Liver (tissue), 3 donors: Measurements from ENCODE around the gene TMEM107.

ENCODE experiments used
- CTCF ChIP-seq: fragments of 150-350 bp; IDR thresholded peaks from 2 replicates; pipeline ENCODE4 v1.5.1; 2017; ENCODE audit warnings: improper control_type of control experiment, low read depth, low read length; ENCODE audit not compliant: missing input control
- EGR1 ChIP-seq, 2 donors: IDR thresholded peaks; 2 replicates each; pipeline ENCODE4 v1.6.1; 2016 to 2018; ENCODE audit warnings: antibody characterized with exemption in 2 of 2, low read depth in 2 of 2
- GABPA ChIP-seq, 2 donors: IDR thresholded peaks in 1 of 2; conservative IDR thresholded peaks in 1 of 2; 2 replicates each; pipeline ENCODE4 v1.6.1; 2016; ENCODE audit warnings: antibody characterized with exemption in 2 of 2, mild to moderate bottlenecking in 1 of 2, moderate library complexity in 1 of 2
- JUND ChIP-seq, 2 donors: IDR thresholded peaks; 2 replicates each; pipeline ENCODE4 v1.6.1; 2016; ENCODE audit warnings: antibody characterized with exemption in 2 of 2
- MAX ChIP-seq: IDR thresholded peaks from 2 replicates; pipeline ENCODE4 v1.6.1; 2016; ENCODE audit warnings: antibody characterized with exemption
- NR2F2 ChIP-seq: IDR thresholded peaks from 2 replicates; pipeline ENCODE4 v1.6.1; 2016; ENCODE audit warnings: antibody characterized with exemption
- RAD21 ChIP-seq, 2 donors: IDR thresholded peaks; 2 replicates each; pipeline ENCODE4 v1.6.1; 2016; ENCODE audit warnings: antibody characterized with exemption in 2 of 2, mild to moderate bottlenecking in 2 of 2
- RXRA ChIP-seq, 2 donors: IDR thresholded peaks; 2 replicates each; pipeline ENCODE4 v1.6.1; 2017 to 2018; ENCODE audit warnings: antibody characterized with exemption in 2 of 2, mild to moderate bottlenecking in 1 of 2
- SP1 ChIP-seq: IDR thresholded peaks from 2 replicates; pipeline ENCODE4 v1.6.1; 2018; ENCODE audit warnings: antibody characterized with exemption, mild to moderate bottlenecking
- TAF1 ChIP-seq: conservative IDR thresholded peaks from 2 replicates; pipeline ENCODE4 v1.6.1; 2016; ENCODE audit warnings: antibody characterized with exemption, mild to moderate bottlenecking
- YY1 ChIP-seq: IDR thresholded peaks from 2 replicates; pipeline ENCODE4 v1.6.1; 2016; ENCODE audit warnings: antibody characterized with exemption, mild to moderate bottlenecking
- ZBTB33 ChIP-seq: IDR thresholded peaks from 2 replicates; pipeline ENCODE4 v1.6.1; 2016; ENCODE audit warnings: antibody characterized with exemption
- TF ChIP-seq, protein P1 (sequence below): IDR thresholded peaks from 2 replicates; pipeline ENCODE4 v1.6.1; 2016; ENCODE audit warnings: antibody characterized with exemption, mild to moderate bottlenecking
- TF ChIP-seq, protein P2 (sequence below): IDR thresholded peaks from 2 replicates; pipeline ENCODE4 v1.6.1; 2016; ENCODE audit warnings: antibody characterized with exemption
- donor health status: healthy.
- donor health status: healthy.

DNA sequence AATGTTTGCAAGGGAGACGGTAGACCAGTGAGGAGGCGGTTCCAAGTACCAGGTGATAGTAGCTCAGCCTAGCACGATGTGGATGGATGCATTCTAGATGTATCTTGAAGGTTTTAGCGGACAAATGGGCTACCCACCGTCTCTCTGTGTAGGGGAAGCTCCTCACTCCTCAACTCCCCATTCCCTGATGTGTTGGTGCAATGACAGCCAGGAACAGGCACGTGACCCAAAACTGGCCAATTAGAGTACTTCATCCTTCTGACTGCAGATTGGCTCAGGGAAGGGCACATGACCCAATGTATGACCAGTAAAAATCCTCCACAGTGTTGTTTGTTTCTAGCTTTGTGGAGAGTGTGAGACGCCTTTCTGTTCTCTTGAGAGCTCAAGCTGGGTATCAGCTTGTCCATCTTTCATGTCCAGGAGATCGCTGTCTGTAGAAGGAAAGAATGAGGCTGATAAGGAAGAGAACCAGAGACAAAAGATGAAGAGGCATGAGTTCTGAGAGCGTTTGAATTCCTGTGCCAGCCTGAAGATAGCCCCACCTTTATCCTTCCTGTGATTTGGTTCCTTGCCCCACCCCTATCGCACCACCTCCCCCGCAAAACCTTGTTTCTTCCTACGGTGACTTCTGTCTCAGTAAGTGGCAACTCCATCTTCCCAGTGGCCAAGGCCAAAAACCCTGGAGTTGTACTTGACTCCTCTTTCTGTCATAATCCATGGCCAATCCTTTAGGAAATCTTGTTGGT lies 16.1 kb upstream of the TMEM107 start:
- TF ChIP-seq GABPA (IDR thresholded peaks at IDR 0.05 in 1 of 2, conservative IDR thresholded peaks at IDR 0.05 in 1 of 2) (no peak), YY1 (peak; percentile 43), CTCF (no peak), RAD21 (IDR thresholded peaks at IDR 0.05) (no peak), SP1 (peak; percentile 50), NR2F2 (no peak), JUND (IDR thresholded peaks at IDR 0.05) (no peak), MAX (peak; percentile 19), EGR1 (IDR thresholded peaks at IDR 0.05; ENCODE audit: low read depth in 2 of 2) (no peak), ZBTB33 (no peak), TAF1 (peak; percentile 65), RXRA (IDR thresholded peaks at IDR 0.05) (no peak)
- TF ChIP-seq, protein P1, sequence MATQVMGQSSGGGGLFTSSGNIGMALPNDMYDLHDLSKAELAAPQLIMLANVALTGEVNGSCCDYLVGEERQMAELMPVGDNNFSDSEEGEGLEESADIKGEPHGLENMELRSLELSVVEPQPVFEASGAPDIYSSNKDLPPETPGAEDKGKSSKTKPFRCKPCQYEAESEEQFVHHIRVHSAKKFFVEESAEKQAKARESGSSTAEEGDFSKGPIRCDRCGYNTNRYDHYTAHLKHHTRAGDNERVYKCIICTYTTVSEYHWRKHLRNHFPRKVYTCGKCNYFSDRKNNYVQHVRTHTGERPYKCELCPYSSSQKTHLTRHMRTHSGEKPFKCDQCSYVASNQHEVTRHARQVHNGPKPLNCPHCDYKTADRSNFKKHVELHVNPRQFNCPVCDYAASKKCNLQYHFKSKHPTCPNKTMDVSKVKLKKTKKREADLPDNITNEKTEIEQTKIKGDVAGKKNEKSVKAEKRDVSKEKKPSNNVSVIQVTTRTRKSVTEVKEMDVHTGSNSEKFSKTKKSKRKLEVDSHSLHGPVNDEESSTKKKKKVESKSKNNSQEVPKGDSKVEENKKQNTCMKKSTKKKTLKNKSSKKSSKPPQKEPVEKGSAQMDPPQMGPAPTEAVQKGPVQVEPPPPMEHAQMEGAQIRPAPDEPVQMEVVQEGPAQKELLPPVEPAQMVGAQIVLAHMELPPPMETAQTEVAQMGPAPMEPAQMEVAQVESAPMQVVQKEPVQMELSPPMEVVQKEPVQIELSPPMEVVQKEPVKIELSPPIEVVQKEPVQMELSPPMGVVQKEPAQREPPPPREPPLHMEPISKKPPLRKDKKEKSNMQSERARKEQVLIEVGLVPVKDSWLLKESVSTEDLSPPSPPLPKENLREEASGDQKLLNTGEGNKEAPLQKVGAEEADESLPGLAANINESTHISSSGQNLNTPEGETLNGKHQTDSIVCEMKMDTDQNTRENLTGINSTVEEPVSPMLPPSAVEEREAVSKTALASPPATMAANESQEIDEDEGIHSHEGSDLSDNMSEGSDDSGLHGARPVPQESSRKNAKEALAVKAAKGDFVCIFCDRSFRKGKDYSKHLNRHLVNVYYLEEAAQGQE: peak; percentile 37
- TF ChIP-seq, protein P2, sequence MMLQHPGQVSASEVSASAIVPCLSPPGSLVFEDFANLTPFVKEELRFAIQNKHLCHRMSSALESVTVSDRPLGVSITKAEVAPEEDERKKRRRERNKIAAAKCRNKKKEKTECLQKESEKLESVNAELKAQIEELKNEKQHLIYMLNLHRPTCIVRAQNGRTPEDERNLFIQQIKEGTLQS: no peak
